HepG2 (cell line): ENCODE measurements around the gene SLC16A6. TPM values are rescaled to one million over a fixed set of nuclear protein-coding genes. Genes with fewer than 3 reads are reported as not detected.

ENCODE experiments used
- ARID2 ChIP-seq: sonication (generic); formaldehyde crosslinking; IDR thresholded peaks from 2 replicates; pipeline ENCODE4 v1.8.1; 2022; ENCODE audit warnings: mild to moderate bottlenecking, missing genetic modification reagents, borderline replicate concordance
- ARID3A ChIP-seq: IDR thresholded peaks from 2 replicates; pipeline ENCODE4 v1.6.1; 2012; ENCODE audit warnings: low read depth, low read length, improper control_type of control experiment
- ARNT ChIP-seq: fragments of 450-650 bp; IDR thresholded peaks from 2 replicates; pipeline ENCODE4 v1.6.1; 2017
- FOXP4 ChIP-seq: sonication (generic); formaldehyde crosslinking; IDR thresholded peaks from 2 replicates; pipeline ENCODE4 v1.4.0; 2020; ENCODE audit warnings: missing genetic modification reagents
- HNRNPK ChIP-seq: fragments of 200-400 bp; formaldehyde crosslinking; IDR thresholded peaks from 2 replicates; pipeline ENCODE4 v1.6.1; 2018; ENCODE audit warnings: low read length, low read depth, moderate library complexity, mild to moderate bottlenecking; ENCODE audit not compliant: poor library complexity, severe bottlenecking
- JUND ChIP-seq: sonication (generic); formaldehyde crosslinking; IDR thresholded peaks from 2 replicates; pipeline ENCODE4 v1.8.0; 2022; ENCODE audit warnings: mild to moderate bottlenecking, missing genetic modification reagents
- KDM6A ChIP-seq: IDR thresholded peaks from 2 replicates; pipeline ENCODE4 v1.6.1; 2016; ENCODE audit warnings: low read depth
- KMT2A ChIP-seq: sonication (generic); formaldehyde crosslinking; IDR thresholded peaks from 2 replicates; pipeline ENCODE4 v1.4.0; 2020; ENCODE audit warnings: missing genetic modification reagents
- MED8 ChIP-seq: sonication (generic); formaldehyde crosslinking; IDR thresholded peaks from 2 replicates; pipeline ENCODE4 v1.8.1; 2023; ENCODE audit warnings: mild to moderate bottlenecking, missing genetic modification reagents; ENCODE audit not compliant: insufficient replicate concordance
- NFKB2 ChIP-seq: sonication (generic); formaldehyde crosslinking; IDR thresholded peaks from 2 replicates; pipeline ENCODE4 v1.4.0; 2020; ENCODE audit warnings: missing genetic modification reagents, borderline replicate concordance
- SMYD3 ChIP-seq: sonication (generic); formaldehyde crosslinking; IDR thresholded peaks from 2 replicates; pipeline ENCODE4 v1.8.1; 2023; ENCODE audit warnings: mild to moderate bottlenecking, missing genetic modification reagents
- TFDP1 ChIP-seq: IDR thresholded peaks from 2 replicates; pipeline ENCODE4 v1.6.1; 2016; ENCODE audit warnings: missing compliant biosample characterization, missing genetic modification reagents, borderline replicate concordance
- ZNF414 ChIP-seq: sonication (generic); formaldehyde crosslinking; IDR thresholded peaks from 2 replicates; pipeline ENCODE4 v1.5.0; 2020; ENCODE audit warnings: missing genetic modification reagents
- ZUFSP ChIP-seq: sonication (generic); formaldehyde crosslinking; IDR thresholded peaks from 2 replicates; pipeline ENCODE4 v1.9.0; 2021; ENCODE audit warnings: missing genetic modification reagents, mild to moderate bottlenecking, borderline replicate concordance
- polyA plus RNA-seq, 8 experiments: library from polyadenylated mRNA; depleted of rRNA in 3 of 8; stranded (reverse) in 7 of 8; unstranded in 1 of 8; fragments of >200 nt; fragmentation: Illumina TruSeq in 4 of 8; extraction: Trizol in 4 of 8; gene quantifications; 2 replicates each; pipeline versions ENCODE4 v1.2.1 to v1.2.3, GENCODE V29; 2011 to 2016; ENCODE audit warnings: low read depth in 4 of 8, missing spikeins in 1 of 8, mixed read lengths in 1 of 8; ENCODE audit not compliant: insufficient read depth in 1 of 8
- total RNA-seq, 5 experiments: library from RNA; depleted of rRNA; stranded (reverse); fragments of >200 nt; fragmentation: Illumina TruSeq; extraction: Trizol; gene quantifications; 2 replicates each; pipeline ENCODE4 v1.2.3, GENCODE V29; 2016; ENCODE audit warnings: low read depth in 1 of 5
- TF ChIP-seq, protein P1 (sequence below): IDR thresholded peaks from 2 replicates; pipeline ENCODE4 v1.6.1; 2012; ENCODE audit warnings: low read length, improper control_type of control experiment

SLC16A6 gene
- total and polyA plus RNA-seq, 2 of the 13 experiments (the other 11 are each of a cell fraction or from before 2014, with no cell fraction given): 1.1 to 44.7 TPM

GRCh38 chr17:68318103-68318991 is 27.4 kb upstream of the SLC16A6 start (continued):
- TF ChIP-seq ZNF414 (CRISPR knock-in tag) (no peak), FOXP4 (CRISPR knock-in tag) (peak; percentile 84), NFKB2 (CRISPR knock-in tag) (no peak), JUND (CRISPR knock-in tag) (0 out of 2 replicates have a peak, but pooled peaks have one; percentile 46), ARNT (no peak), ARID2 (CRISPR knock-in tag) (0 out of 2 replicates have a peak, but pooled peaks have one; percentile 16), HNRNPK (no peak), ZUFSP (CRISPR knock-in tag) (no peak), SMYD3 (CRISPR knock-in tag) (no peak), TFDP1 (CRISPR knock-in tag) (no peak), KMT2A (peak; percentile 60; the same call in 1 of the 2 replicates), ARID3A (peak; percentile 96), KDM6A (CRISPR knock-in tag) (peak; percentile 79), MED8 (CRISPR knock-in tag) (no peak)
- TF ChIP-seq, protein P1, sequence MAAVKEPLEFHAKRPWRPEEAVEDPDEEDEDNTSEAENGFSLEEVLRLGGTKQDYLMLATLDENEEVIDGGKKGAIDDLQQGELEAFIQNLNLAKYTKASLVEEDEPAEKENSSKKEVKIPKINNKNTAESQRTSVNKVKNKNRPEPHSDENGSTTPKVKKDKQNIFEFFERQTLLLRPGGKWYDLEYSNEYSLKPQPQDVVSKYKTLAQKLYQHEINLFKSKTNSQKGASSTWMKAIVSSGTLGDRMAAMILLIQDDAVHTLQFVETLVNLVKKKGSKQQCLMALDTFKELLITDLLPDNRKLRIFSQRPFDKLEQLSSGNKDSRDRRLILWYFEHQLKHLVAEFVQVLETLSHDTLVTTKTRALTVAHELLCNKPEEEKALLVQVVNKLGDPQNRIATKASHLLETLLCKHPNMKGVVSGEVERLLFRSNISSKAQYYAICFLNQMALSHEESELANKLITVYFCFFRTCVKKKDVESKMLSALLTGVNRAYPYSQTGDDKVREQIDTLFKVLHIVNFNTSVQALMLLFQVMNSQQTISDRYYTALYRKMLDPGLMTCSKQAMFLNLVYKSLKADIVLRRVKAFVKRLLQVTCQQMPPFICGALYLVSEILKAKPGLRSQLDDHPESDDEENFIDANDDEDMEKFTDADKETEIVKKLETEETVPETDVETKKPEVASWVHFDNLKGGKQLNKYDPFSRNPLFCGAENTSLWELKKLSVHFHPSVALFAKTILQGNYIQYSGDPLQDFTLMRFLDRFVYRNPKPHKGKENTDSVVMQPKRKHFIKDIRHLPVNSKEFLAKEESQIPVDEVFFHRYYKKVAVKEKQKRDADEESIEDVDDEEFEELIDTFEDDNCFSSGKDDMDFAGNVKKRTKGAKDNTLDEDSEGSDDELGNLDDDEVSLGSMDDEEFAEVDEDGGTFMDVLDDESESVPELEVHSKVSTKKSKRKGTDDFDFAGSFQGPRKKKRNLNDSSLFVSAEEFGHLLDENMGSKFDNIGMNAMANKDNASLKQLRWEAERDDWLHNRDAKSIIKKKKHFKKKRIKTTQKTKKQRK: no peak
